HepG2 (cell line): Measurements from ENCODE around the gene TBC1D20. TPM values are rescaled to one million over a fixed set of nuclear protein-coding genes. Genes with fewer than 3 reads are reported as not detected.

Source experiments
- ARID2 ChIP-seq: sonication (generic); formaldehyde crosslinking; IDR thresholded peaks from 2 replicates; pipeline ENCODE4 v1.8.1; 2022; ENCODE audit warnings: mild to moderate bottlenecking, missing genetic modification reagents, borderline replicate concordance
- ARID3A ChIP-seq: IDR thresholded peaks from 2 replicates; pipeline ENCODE4 v1.6.1; 2012; ENCODE audit warnings: low read depth, low read length, improper control_type of control experiment
- CREB3 ChIP-seq: sonication (generic); formaldehyde crosslinking; IDR thresholded peaks from 2 replicates; pipeline ENCODE4 v1.5.0; 2020; ENCODE audit warnings: missing genetic modification reagents
- ERF ChIP-seq: IDR thresholded peaks from 2 replicates; pipeline ENCODE4 v1.6.1; 2018; ENCODE audit warnings: missing biosample characterization, missing genetic modification reagents
- HNF4G ChIP-seq, 2 experiments: sonication (generic) in 1 of 2; formaldehyde crosslinking in 1 of 2; IDR thresholded peaks; 2 replicates each; pipeline versions ENCODE4 v1.4.0 to v1.6.1; 2011 to 2020; ENCODE audit warnings: borderline replicate concordance in 2 of 2, low read depth in 2 of 2, mild to moderate bottlenecking in 2 of 2, low read length in 1 of 2, missing genetic modification reagents in 1 of 2, moderate library complexity in 1 of 2
- KAT8 ChIP-seq: IDR thresholded peaks from 2 replicates; pipeline ENCODE4 v1.6.1; 2016; ENCODE audit warnings: missing genetic modification reagents, missing compliant biosample characterization
- LRRFIP1 ChIP-seq: sonication (generic); formaldehyde crosslinking; conservative IDR thresholded peaks from 2 replicates; pipeline ENCODE4 v1.4.0; 2020; ENCODE audit warnings: missing genetic modification reagents
- NFE2L2 ChIP-seq: fragments of 150-350 bp; IDR thresholded peaks from 2 replicates; pipeline ENCODE4 v1.6.1; 2014; ENCODE audit warnings: low read length
- NFIC ChIP-seq: IDR thresholded peaks from 2 replicates; pipeline ENCODE4 v1.6.1; 2012; ENCODE audit warnings: mild to moderate bottlenecking, low read length, inconsistent platforms
- PTBP1 ChIP-seq: fragments of 200-400 bp; formaldehyde crosslinking; IDR thresholded peaks from 2 replicates; pipeline ENCODE4 v1.6.1; 2018; ENCODE audit warnings: low read length, low read depth; ENCODE audit not compliant: poor library complexity, severe bottlenecking
- RBFOX2 ChIP-seq: fragments of 200-400 bp; formaldehyde crosslinking; IDR thresholded peaks from 2 replicates; pipeline ENCODE4 v1.6.1; 2017; ENCODE audit warnings: low read depth, mild to moderate bottlenecking, low read length
- SCMH1 ChIP-seq: sonication (generic); formaldehyde crosslinking; IDR thresholded peaks from 2 replicates; pipeline ENCODE4 v1.9.0; 2021; ENCODE audit warnings: missing genetic modification reagents, mild to moderate bottlenecking, borderline replicate concordance
- SMAD1 ChIP-seq: sonication (generic); formaldehyde crosslinking; IDR thresholded peaks from 2 replicates; pipeline ENCODE4 v1.4.0; 2020; ENCODE audit warnings: missing genetic modification reagents, low read depth, mild to moderate bottlenecking, borderline replicate concordance
- ZGPAT ChIP-seq: IDR thresholded peaks from 2 replicates; pipeline ENCODE4 v1.6.1; 2016; ENCODE audit warnings: mild to moderate bottlenecking
- ZMYM2 ChIP-seq: sonication (generic); formaldehyde crosslinking; IDR thresholded peaks from 2 replicates; pipeline ENCODE4 v1.8.0; 2022; ENCODE audit warnings: mild to moderate bottlenecking, missing genetic modification reagents
- ZNF30 ChIP-seq: sonication (generic); formaldehyde crosslinking; IDR thresholded peaks from 2 replicates; pipeline ENCODE4 v1.5.0; 2020; ENCODE audit warnings: mild to moderate bottlenecking, missing genetic modification reagents
- ZNF432 ChIP-seq: sonication (generic); formaldehyde crosslinking; IDR thresholded peaks from 2 replicates; pipeline ENCODE4 v1.5.0; 2020; ENCODE audit warnings: missing genetic modification reagents, mild to moderate bottlenecking, borderline replicate concordance
- ZNF496 ChIP-seq: sonication (generic); formaldehyde crosslinking; IDR thresholded peaks from 2 replicates; pipeline ENCODE4 v1.8.1; 2023; ENCODE audit warnings: mild to moderate bottlenecking, moderate library complexity, missing genetic modification reagents; ENCODE audit not compliant: insufficient replicate concordance
- ZNF704 ChIP-seq: sonication (generic); formaldehyde crosslinking; IDR thresholded peaks from 2 replicates; pipeline ENCODE4 v1.8.1; 2023; ENCODE audit warnings: mild to moderate bottlenecking, inconsistent platforms, moderate library complexity, missing genetic modification reagents, borderline replicate concordance
- ZNF777 ChIP-seq: sonication (generic); formaldehyde crosslinking; IDR thresholded peaks from 2 replicates; pipeline ENCODE4 v1.4.0; 2020; ENCODE audit warnings: missing genetic modification reagents
- polyA plus RNA-seq, 8 experiments: library from polyadenylated mRNA; depleted of rRNA in 3 of 8; stranded (reverse) in 7 of 8; unstranded in 1 of 8; fragments of >200 nt; fragmentation: Illumina TruSeq in 4 of 8; extraction: Trizol in 4 of 8; gene quantifications; 2 replicates each; pipeline versions ENCODE4 v1.2.1 to v1.2.3, GENCODE V29; 2011 to 2016; ENCODE audit warnings: low read depth in 4 of 8, missing spikeins in 1 of 8, mixed read lengths in 1 of 8; ENCODE audit not compliant: insufficient read depth in 1 of 8
- total RNA-seq, 5 experiments: library from RNA; depleted of rRNA; stranded (reverse); fragments of >200 nt; fragmentation: Illumina TruSeq; extraction: Trizol; gene quantifications; 2 replicates each; pipeline ENCODE4 v1.2.3, GENCODE V29; 2016; ENCODE audit warnings: low read depth in 1 of 5

TBC1D20 gene
- total and polyA plus RNA-seq, 2 of the 13 experiments (the other 11 are each of a cell fraction or from before 2014, with no cell fraction given), result 36.6 to 47.1 TPM

- TF ChIP-seq ERF (CRISPR knock-in tag) (peak; percentile 42; the same call in 1 of the 2 replicates), PTBP1 (peak; percentile 85), ZNF777 (CRISPR knock-in tag) (peak; percentile 54; the same call in 1 of the 2 replicates), ZNF496 (CRISPR knock-in tag) (no peak), KAT8 (CRISPR knock-in tag) (no peak; the same call in none of the 2 replicates), ZMYM2 (CRISPR knock-in tag) (no peak), ZGPAT (CRISPR knock-in tag) (peak; percentile 92), ZNF704 (peak; percentile 94; the same call in 1 of the 2 replicates), SCMH1 (CRISPR knock-in tag) (no peak), ARID3A (no peak), LRRFIP1 (CRISPR knock-in tag) (no peak), ZNF432 (no peak; the same call in 1 of the 2 replicates), ARID2 (CRISPR knock-in tag) (no peak; the same call in 1 of the 2 replicates), SMAD1 (CRISPR knock-in tag) (no peak), RBFOX2 (peak; percentile 98), HNF4G (IDR thresholded peaks at IDR 0.05; ENCODE audit: borderline replicate concordance, low read depth, low read length) (no peak), HNF4G (CRISPR knock-in tag; IDR thresholded peaks at IDR 0.05; ENCODE audit: borderline replicate concordance, low read depth) (peak; percentile 71; the same call in 1 of the 2 replicates), CREB3 (CRISPR knock-in tag) (peak; percentile 83; the same call in 1 of the 2 replicates), ZNF30 (peak; percentile 79; the same call in 1 of the 2 replicates), NFE2L2 (no peak), NFIC (no peak)
These were observed 54.1 kb downstream of the TBC1D20 start, which contains the start of gene RBCK1 (continued) for GRCh38 chr20:407953-408842.
